Endothelial cell of umbilical vein (primary cell): Measurements from ENCODE around the gene SPATS2L. TPM values are rescaled to one million over a fixed set of nuclear protein-coding genes. Genes with fewer than 3 reads are reported as not detected.

Source experiments
- BruUV-seq: library from RNA; stranded (reverse); fragments of 400-500 nt; replicated peaks from 2 replicates; lab custom pipeline; 2021; lab: Mats Ljungman, UMichigan
- CTCF ChIA-PET: fragments of 300-600, 350-600 bp; sonication (Branson Sonifier 250); formaldehyde crosslinking; loops from one replicate; lab custom pipeline; 2021; ENCODE audit warnings: antibody characterized with exemption, inconsistent platforms; lab: Charles Lee
- POLR2A ChIA-PET: fragments of 300-600, 350-600 bp; sonication (Branson Sonifier 250); formaldehyde crosslinking; loops from one replicate; lab custom pipeline; 2021; ENCODE audit warnings: antibody characterized with exemption, inconsistent platforms; lab: Charles Lee
- DNase-seq: peaks from one replicate; pipeline ENCODE4 v3.0.0-alpha.2; 2011; ENCODE audit warnings: low read depth, low spot score
- FAIRE-seq: peaks from 2 replicates; lab custom pipeline; 2011; peaks lifted over from hg19 to GRCh38; lab: Jason Lieb, UNC
- H2AFZ ChIP-seq: 2 replicates; pipeline ENCODE4 v1.6.0; 2012; ENCODE audit warnings: low read depth, low read length, control low read depth, inconsistent platforms
- H3K27ac ChIP-seq: 2 replicates; pipeline ENCODE4 v1.5.1; 2011; ENCODE audit warnings: low read depth, mild to moderate bottlenecking, control low read depth, low read length, moderate library complexity; ENCODE audit not compliant: insufficient read depth
- H3K27me3 ChIP-seq, 2 experiments: 2 replicates each; pipeline versions ENCODE4 v1.6.0 to v1.6.1; 2011; ENCODE audit warnings: low read length in 2 of 2, mixed read lengths in 1 of 2; ENCODE audit not compliant: control insufficient read depth in 2 of 2, insufficient read depth in 2 of 2
- H3K36me3 ChIP-seq, 2 experiments: 2 replicates in 1 of 2; 3 replicates in 1 of 2; pipeline ENCODE4 v1.5.1; 2011; ENCODE audit warnings: low read length in 2 of 2, mild to moderate bottlenecking in 1 of 2, moderate library complexity in 1 of 2; ENCODE audit not compliant: control insufficient read depth in 2 of 2, insufficient read depth in 2 of 2; ENCODE audit errors: extremely low read depth in 1 of 2
- H3K4me1 ChIP-seq: 3 replicates; pipeline ENCODE4 v1.5.1; 2011; ENCODE audit warnings: mild to moderate bottlenecking, low read length; ENCODE audit not compliant: control insufficient read depth, insufficient read depth; ENCODE audit errors: extremely low read depth
- H3K4me2 ChIP-seq: 2 replicates; pipeline ENCODE4 v1.6.1; 2011; ENCODE audit warnings: low read length, control low read depth, mixed read lengths; ENCODE audit not compliant: insufficient read depth
- H3K4me3 ChIP-seq, 3 experiments: fragments of 200-600 bp in 1 of 3; sonication (generic), shearing (Covaris generic) in 1 of 3; replicated peaks in 1 of 3; 2 replicates each; pipeline ENCODE4 v1.5.1; 2011 to 2016; ENCODE audit warnings: control low read depth in 3 of 3, low read length in 3 of 3, mild to moderate bottlenecking in 2 of 3, inconsistent platforms in 1 of 3, low read depth in 1 of 3, moderate library complexity in 1 of 3; ENCODE audit not compliant: insufficient read depth in 1 of 3
- H3K79me2 ChIP-seq: 2 replicates; pipeline ENCODE4 v1.6.0; 2012; ENCODE audit warnings: low read length, inconsistent platforms; ENCODE audit not compliant: control insufficient read depth, insufficient read depth
- H3K9ac ChIP-seq: replicated peaks from 2 replicates; pipeline ENCODE3; 2011; ENCODE audit warnings: low read length, control low read depth; ENCODE audit not compliant: insufficient read depth; ENCODE audit errors: extremely low read depth
- H3K9me1 ChIP-seq: replicated peaks from 3 replicates; pipeline ENCODE4 v1.6.0; 2011; ENCODE audit warnings: mild to moderate bottlenecking, low read length; ENCODE audit not compliant: control insufficient read depth, insufficient read depth; ENCODE audit errors: extremely low read depth
- H3K9me3 ChIP-seq: replicated peaks from 2 replicates; pipeline ENCODE4 v1.5.1; 2012; ENCODE audit warnings: low read length, inconsistent platforms; ENCODE audit not compliant: control insufficient read depth, insufficient read depth
- H4K20me1 ChIP-seq: replicated peaks from 2 replicates; pipeline ENCODE3; 2011; ENCODE audit warnings: mild to moderate bottlenecking, low read length; ENCODE audit not compliant: control insufficient read depth, insufficient read depth; ENCODE audit errors: extremely low read depth
- EZH2 ChIP-seq: IDR thresholded peaks from 2 replicates; pipeline ENCODE4 v1.6.1; 2012; ENCODE audit warnings: borderline replicate concordance, low read depth, mild to moderate bottlenecking, moderate library complexity, low read length, inconsistent platforms; ENCODE audit not compliant: severe bottlenecking
- FOS ChIP-seq: IDR thresholded peaks from 2 replicates; pipeline ENCODE4 v1.6.1; 2011; ENCODE audit warnings: mild to moderate bottlenecking, low read length, moderate library complexity, borderline replicate concordance; ENCODE audit not compliant: insufficient read depth
- GATA2 ChIP-seq: IDR thresholded peaks from 2 replicates; pipeline ENCODE4 v1.7.0; 2011; ENCODE audit warnings: low read depth, mild to moderate bottlenecking, moderate library complexity, mixed read lengths, low read length; ENCODE audit not compliant: insufficient read length, insufficient read depth
- JUN ChIP-seq: IDR thresholded peaks from 2 replicates; pipeline ENCODE4 v1.6.1; 2011; ENCODE audit warnings: borderline replicate concordance, low read depth; ENCODE audit not compliant: insufficient read length, insufficient read depth
- MYC ChIP-seq: IDR thresholded peaks from one replicate; pipeline ENCODE4 v1.6.1; 2011; ENCODE audit warnings: mild to moderate bottlenecking, low read depth, low read length
- POLR2A ChIP-seq: IDR thresholded peaks from 2 replicates; pipeline ENCODE4 v1.6.1; 2012; ENCODE audit warnings: low read depth, mild to moderate bottlenecking, control low read depth, low read length
- POLR2AphosphoS5 ChIP-seq: IDR thresholded peaks from 2 replicates; pipeline ENCODE4 v1.6.1; 2012; ENCODE audit warnings: low read depth, mild to moderate bottlenecking, control low read depth, low read length, moderate library complexity; ENCODE audit not compliant: insufficient read depth
- dilution Hi-C: fragments of 300-500 bp; cut with MboI; formaldehyde crosslinking; loops from one replicate; pipeline ENCODE4 v1.15.0; 2019; ENCODE audit warnings: low sequenced_read_pairs; ENCODE audit not compliant: extremely low pct_ligation_motif_present
- intact Hi-C: fragments of 100-400 bp; cut with micrococcal nuclease; formaldehyde crosslinking; loops from one replicate; pipeline ENCODE4 v1.10.0; 2022
- polyA plus RNA-seq, 4 experiments: library from polyadenylated mRNA; depleted of rRNA in 3 of 4; stranded (reverse) in 3 of 4; unstranded in 1 of 4; fragments of >200 nt; gene quantifications; 2 replicates each; pipeline versions ENCODE4 v1.2.1 to v1.2.3, GENCODE V29; 2011 to 2012; ENCODE audit warnings: missing spikeins in 1 of 4
- total RNA-seq: library from RNA; stranded (reverse); gene quantifications from 2 replicates; pipeline ENCODE4 v1.2.3, GENCODE V29; 2021
- TF ChIP-seq, protein P1 (sequence below): IDR thresholded peaks from 2 replicates; pipeline ENCODE4 v1.6.1; 2011; ENCODE audit not compliant: insufficient read depth, insufficient read length

SPATS2L gene
- total and polyA plus RNA-seq, 2 donors (not counting 3 experiments of a cell fraction or from before 2014, with no cell fraction given), result 29.1 to 72.9 TPM

DNA sequence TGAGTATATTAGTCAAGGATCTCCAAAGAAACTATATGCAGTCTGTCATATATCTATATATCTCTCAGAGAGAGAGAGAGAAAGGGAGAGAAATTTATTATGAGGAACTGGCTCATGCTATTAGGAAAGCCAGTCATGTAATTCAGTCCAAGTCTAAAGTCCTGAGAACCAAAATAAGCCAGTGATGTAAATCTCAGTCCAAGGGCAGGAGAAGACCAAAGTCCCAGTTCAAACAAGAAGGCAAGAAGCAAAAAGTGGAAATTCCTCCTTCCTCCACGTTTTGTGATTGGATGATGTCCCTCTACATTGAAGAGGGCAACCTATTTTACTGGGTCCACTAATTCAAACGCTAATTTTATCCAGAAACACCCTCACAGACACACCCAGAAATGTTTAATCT, 34.2 kb upstream of the SPATS2L start:
- FAIRE-seq (no peak), DNase-seq (no peak)
- Histone ChIP-seq H3K4me1 (no peaks in the 10 kb centered on the region), H3K36me3 (no peaks in the 10 kb centered on the region), H2AFZ (no peak overlapping the region), H3K27ac (no peak overlapping the region), H3K9ac (no peak overlapping the region), H3K27me3 (peaks cover 5 to 8% of the 10 kb centered on the region in 2 experiments), H4K20me1 (no peaks in the 10 kb centered on the region), H3K4me2 (no peak overlapping the region), H3K4me3 (no peak overlapping the region), H3K9me3 (no peaks in the 10 kb centered on the region), H3K9me1 (no peaks in the 10 kb centered on the region), H3K79me2 (no peaks in the 10 kb centered on the region)
- BruUV-seq, result no TSS peak
- POLR2A ChIA-PET, result no interaction called here
- dilution Hi-C loops (no loop called here), intact Hi-C loops (no loop called here)
- TF ChIP-seq GATA2 (no peak), MYC (no peak), JUN (no peak)
- TF ChIP-seq, protein P1, sequence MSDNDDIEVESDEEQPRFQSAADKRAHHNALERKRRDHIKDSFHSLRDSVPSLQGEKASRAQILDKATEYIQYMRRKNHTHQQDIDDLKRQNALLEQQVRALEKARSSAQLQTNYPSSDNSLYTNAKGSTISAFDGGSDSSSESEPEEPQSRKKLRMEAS, result no peak
- CTCF ChIA-PET, result no interaction called here

DNA sequence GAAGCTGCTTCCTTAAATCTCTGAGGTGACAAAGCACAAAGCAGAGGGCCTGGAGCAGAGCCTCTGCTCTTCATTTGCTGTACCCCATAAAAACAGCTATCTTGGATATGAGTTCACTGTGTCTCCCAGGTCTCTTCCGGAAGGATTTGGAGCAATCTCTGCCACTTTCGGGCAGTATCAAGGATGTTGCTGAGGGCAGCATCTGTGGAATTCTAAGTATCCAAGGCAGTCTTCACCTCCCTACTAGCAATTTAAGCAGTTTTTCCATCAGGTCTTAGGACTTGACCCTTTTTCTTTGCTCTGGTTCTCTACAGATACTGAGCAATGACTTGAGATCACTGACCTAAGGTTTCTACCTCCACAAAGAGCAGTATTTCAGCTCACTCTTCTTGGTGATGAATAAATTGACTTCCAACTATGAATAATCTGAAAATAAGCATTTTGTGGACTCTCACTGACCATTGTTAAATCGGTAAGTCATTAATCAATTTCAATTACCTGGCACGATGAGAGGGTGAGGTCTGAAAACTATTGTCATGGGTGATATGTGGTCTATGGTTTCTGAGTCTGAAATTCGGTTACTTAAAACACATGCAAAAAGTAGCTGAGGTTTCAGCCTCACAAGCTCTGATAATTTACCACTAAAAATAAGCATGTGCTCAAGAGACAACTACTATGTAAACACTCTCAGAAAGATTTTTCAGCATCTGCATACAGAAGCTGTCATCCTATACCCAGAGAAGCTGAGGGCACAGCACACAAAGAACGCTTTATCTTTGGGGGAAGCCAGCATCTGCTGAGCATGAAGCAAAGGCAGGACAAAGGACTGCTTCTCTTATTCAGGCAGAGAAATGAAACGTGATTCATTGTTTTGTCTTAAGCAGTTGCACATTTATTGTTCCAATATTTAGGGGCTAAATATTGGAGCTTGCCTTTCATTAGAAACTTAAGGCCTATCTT, 32.1 kb upstream of the SPATS2L start:
- no peak overlapping the region for H3K9ac ChIP-seq
- H3K4me1 ChIP-seq, result no peaks in the 10 kb centered on the region
- dilution Hi-C loops, result no loop called here
- H3K36me3 ChIP-seq, result no peaks in the 10 kb centered on the region
- TF ChIP-seq MYC (no peak), FOS (no peak), POLR2AphosphoS5 (no peak), EZH2 (no peak), POLR2A (no peak)
- TF ChIP-seq, protein P1, result no peak
- H2AFZ ChIP-seq, result no peak overlapping the region
- intact Hi-C loops, result no loop called here
- DNase-seq (no peak), FAIRE-seq (no peak)
- H3K9me3 ChIP-seq, result no peaks in the 10 kb centered on the region
- no peaks in the 10 kb centered on the region for H3K79me2 ChIP-seq
- no peak overlapping the region for H3K4me3 ChIP-seq
- no peak overlapping the region for H3K27ac ChIP-seq
- no peaks in the 10 kb centered on the region for H3K9me1 ChIP-seq
- no peaks in the 10 kb centered on the region for H4K20me1 ChIP-seq
- POLR2A ChIA-PET, result no interaction called here
- BruUV-seq, result no TSS peak
- CTCF ChIA-PET, result interaction anchor here (0.9 to 1.4 kb wide), 2 partner anchors 13 to 206 kb away, joined by 3 read pairs; no protein-coding TSS in a partner anchor
- no peak overlapping the region for H3K4me2 ChIP-seq
- H3K27me3 ChIP-seq, result peaks cover 5 to 11% of the 10 kb centered on the region in 2 experiments
